Heart right ventricle (tissue), 16 donors: ENCODE measurements around the gene GTF3C1. TPM values are rescaled to one million over a fixed set of nuclear protein-coding genes. Genes with fewer than 3 reads are reported as not detected.
A peak's percentile ranks its signal among the peaks of the same experiment; 100 is the strongest.
"Not testable (repeated sequence)": the region's sequence is repeated elsewhere in the genome, so short reads cannot be mapped to it uniquely, and the experiment has no call there.

Experiments used
- ATAC-seq, 8 donors: fragments of 200-7000 bp; cut with Tn5 transposase; one replicate each; pipeline ENCODE4 v1.9.1; 2020; ENCODE audit warnings: mild to moderate bottlenecking in 8 of 8, moderate library complexity in 8 of 8, moderate number of reproducible peaks in 1 of 8
- DNase-seq, 2 donors: peaks; one replicate each; pipeline ENCODE4 v3.0.0-alpha.2; 2020
- H3K27ac ChIP-seq, 10 donors: fragments of 200-600 bp; sonication (generic) in 2 of 10; one replicate each; pipeline versions ENCODE4 v1.5.0 to v1.8.0; 2020 to 2022; ENCODE audit warnings: mild to moderate bottlenecking in 3 of 10
- H3K27me3 ChIP-seq, 7 donors: fragments of 200-600 bp; one replicate each; pipeline ENCODE4 v1.8.0; 2021 to 2022; ENCODE audit warnings: mild to moderate bottlenecking in 2 of 7
- H3K36me3 ChIP-seq, 9 donors: fragments of 200-600 bp; sonication (generic) in 1 of 9; one replicate each; pipeline versions ENCODE4 v1.5.0 to v1.8.0; 2020 to 2022; ENCODE audit warnings: mild to moderate bottlenecking in 2 of 9
- H3K4me1 ChIP-seq, 9 donors: fragments of 200-600 bp; sonication (generic) in 1 of 9; one replicate each; pipeline versions ENCODE4 v1.5.0 to v1.8.0; 2020 to 2022; ENCODE audit warnings: mild to moderate bottlenecking in 4 of 9
- H3K4me3 ChIP-seq, 10 donors: fragments of 200-600 bp; sonication (generic) in 2 of 10; one replicate each; pipeline versions ENCODE4 v1.5.0 to v1.8.0; 2020 to 2022; ENCODE audit warnings: mild to moderate bottlenecking in 7 of 10, moderate library complexity in 2 of 10
- H3K9me3 ChIP-seq, 11 donors: fragments of 200-600 bp in 10 of 11; sonication (generic) in 2 of 11; one replicate each; pipeline versions ENCODE4 v1.5.0 to v1.8.0; 2013 to 2022; ENCODE audit warnings: mild to moderate bottlenecking in 2 of 11, control low read depth in 1 of 11, moderate library complexity in 1 of 11
- WGBS, 2 donors: extraction: QIAGEN DNeasy Blood & Tissue Kit; methylation state at CpG; one replicate each; pipeline ENCODE4 v1.1.7; 2013; ENCODE audit warnings: inconsistent platforms in 1 of 2; 5-methylcytosine and 5-hydroxymethylcytosine counted together
- intact Hi-C, 10 donors: fragments of 100-400 bp; cut with DNase I; formaldehyde crosslinking; loops; one replicate each; pipeline versions ENCODE4 v1.11.1 to v1.14.2; 2022
- polyA plus RNA-seq, 2 donors: library from polyadenylated mRNA; stranded (reverse); fragments of 200-250 nt; gene quantifications; one replicate each; pipeline ENCODE4 v1.2.3, GENCODE V29; 2013
- total RNA-seq, 10 donors: library from RNA; stranded (reverse); fragmentation: NEBNext Ultra II Directional in 3 of 10; extraction: Animal tissue kit (Norgen Biotek cat#: 25700) in 3 of 10; gene quantifications; one replicate each; pipeline versions ENCODE4 v1.2.1 to v1.2.4, GENCODE V29; 2021 to 2023
- TF ChIP-seq, protein P1 (sequence below), 9 donors: fragments of 200-600 bp; sonication (generic) in 2 of 9; IDR thresholded peaks; one replicate each; pipeline versions ENCODE4 v1.5.0 to v1.8.0; 2021 to 2022; ENCODE audit warnings: antibody characterized with exemption in 9 of 9, mild to moderate bottlenecking in 5 of 9, moderate library complexity in 1 of 9
- donor health status: Arrhythmogenic right ventricular cardiomyopathy.
- donor health status: ischemic (EF 13 %, LVEDD 7.1; RV severe dilation, severe dysfunction).
- donor health status: healthy with polysubstance abuse.
- donor health status: DM: no; HTN: yes; CAD: no.
- donor health status: DM: no; HTN: no; CAD: no.
- donor health status: ischemic (EF 25% LVEDD 6.9; RV normal size, moderate dysfunction).
- donor health status: ischemic (EF 25% LVEDD 5.7; RV mildly dilated, moderate dysfunction).
- donor health status: healthy.
- donor health status: DM: yes; HTN: yes; CAD: no.
- donor health status: Ischemic cardiomyopathy.
- donor health status: ischemic (EF 35%, LVEDD 5.7; RV mildly dilated, moderate dysfunction).
- donor health status: nonischemic (EF 11% LVEDD 7.7; RV severe dilation, severe dysfunction).
- donor health status: DM: yes; HTN: yes; CAD: no.
- donor health status: PGD.
- donor health status: ischemic (EF 29% LVEDD 5.4; RV normal size, mild dysfunction).
- donor health status: nonischemic (EF 23%, LVEDD 6.1; RV moderate dilation, normal function).

The GTF3C1 gene
- total and polyA plus RNA-seq, 12 donors: 48.1 to 133 (median 62.8) TPM

GRCh38 chr16:27436065-27436464 is 113.6 kb downstream of the GTF3C1 start:
- Histone ChIP-seq H3K27me3 (peaks cover 0 to 36% (median 12%) of the 10 kb centered on the region in 7 donors), H3K4me1 (peaks cover 0 to 9% (median 0%) of the 10 kb centered on the region in 9 donors), H3K27ac (no peak overlapping the region), H3K36me3 (peaks cover 0 to 29% (median 0%) of the 10 kb centered on the region in 9 donors), H3K4me3 (no peak overlapping the region), H3K9me3 (no peaks in the 10 kb centered on the region)
- TF ChIP-seq, protein P1, sequence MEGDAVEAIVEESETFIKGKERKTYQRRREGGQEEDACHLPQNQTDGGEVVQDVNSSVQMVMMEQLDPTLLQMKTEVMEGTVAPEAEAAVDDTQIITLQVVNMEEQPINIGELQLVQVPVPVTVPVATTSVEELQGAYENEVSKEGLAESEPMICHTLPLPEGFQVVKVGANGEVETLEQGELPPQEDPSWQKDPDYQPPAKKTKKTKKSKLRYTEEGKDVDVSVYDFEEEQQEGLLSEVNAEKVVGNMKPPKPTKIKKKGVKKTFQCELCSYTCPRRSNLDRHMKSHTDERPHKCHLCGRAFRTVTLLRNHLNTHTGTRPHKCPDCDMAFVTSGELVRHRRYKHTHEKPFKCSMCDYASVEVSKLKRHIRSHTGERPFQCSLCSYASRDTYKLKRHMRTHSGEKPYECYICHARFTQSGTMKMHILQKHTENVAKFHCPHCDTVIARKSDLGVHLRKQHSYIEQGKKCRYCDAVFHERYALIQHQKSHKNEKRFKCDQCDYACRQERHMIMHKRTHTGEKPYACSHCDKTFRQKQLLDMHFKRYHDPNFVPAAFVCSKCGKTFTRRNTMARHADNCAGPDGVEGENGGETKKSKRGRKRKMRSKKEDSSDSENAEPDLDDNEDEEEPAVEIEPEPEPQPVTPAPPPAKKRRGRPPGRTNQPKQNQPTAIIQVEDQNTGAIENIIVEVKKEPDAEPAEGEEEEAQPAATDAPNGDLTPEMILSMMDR (IDR thresholded peaks at IDR 0.05): no peak
- DNase-seq (peak in 1 of 2 donors; percentile 1), ATAC-seq (no peak)
- intact Hi-C loops: no loop called here
- WGBS, 2 donors: 90% methylated on average over 8 of the region's 8 CpGs

DNA sequence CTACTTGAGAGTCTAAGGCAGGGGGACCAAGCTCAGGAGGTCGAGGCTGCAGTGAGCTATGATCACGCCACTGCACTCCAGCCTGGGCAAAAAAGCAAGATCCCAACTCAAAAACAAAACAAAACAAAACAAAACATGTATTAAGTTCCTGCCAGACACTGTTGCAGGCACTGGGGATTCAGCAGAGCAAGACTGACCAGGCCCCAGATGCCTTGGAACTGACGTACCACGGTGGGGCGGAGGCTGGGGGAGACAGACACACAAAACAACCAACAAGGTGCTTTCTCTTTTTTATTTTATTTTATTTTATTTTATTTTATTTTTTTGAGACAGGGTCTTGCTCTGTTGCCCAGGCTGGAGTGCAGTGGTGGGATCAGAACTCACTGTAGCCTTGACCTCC is 114.6 kb downstream of the GTF3C1 start:
- 93% methylated on average over 5 of the region's 5 CpGs for WGBS, 2 donors
- DNase-seq, H3K27ac ChIP-seq, intact Hi-C loops, H3K9me3 ChIP-seq, ATAC-seq, H3K4me3 ChIP-seq: not testable (repeated sequence)
- H3K36me3 ChIP-seq: peaks cover 0 to 26% (median 0%) of the 10 kb centered on the region in 9 donors
- H3K27me3 ChIP-seq: peaks cover 0 to 46% (median 18%) of the 10 kb centered on the region in 7 donors
- H3K4me1 ChIP-seq: peaks cover 0 to 18% (median 0%) of the 10 kb centered on the region in 9 donors

DNA sequence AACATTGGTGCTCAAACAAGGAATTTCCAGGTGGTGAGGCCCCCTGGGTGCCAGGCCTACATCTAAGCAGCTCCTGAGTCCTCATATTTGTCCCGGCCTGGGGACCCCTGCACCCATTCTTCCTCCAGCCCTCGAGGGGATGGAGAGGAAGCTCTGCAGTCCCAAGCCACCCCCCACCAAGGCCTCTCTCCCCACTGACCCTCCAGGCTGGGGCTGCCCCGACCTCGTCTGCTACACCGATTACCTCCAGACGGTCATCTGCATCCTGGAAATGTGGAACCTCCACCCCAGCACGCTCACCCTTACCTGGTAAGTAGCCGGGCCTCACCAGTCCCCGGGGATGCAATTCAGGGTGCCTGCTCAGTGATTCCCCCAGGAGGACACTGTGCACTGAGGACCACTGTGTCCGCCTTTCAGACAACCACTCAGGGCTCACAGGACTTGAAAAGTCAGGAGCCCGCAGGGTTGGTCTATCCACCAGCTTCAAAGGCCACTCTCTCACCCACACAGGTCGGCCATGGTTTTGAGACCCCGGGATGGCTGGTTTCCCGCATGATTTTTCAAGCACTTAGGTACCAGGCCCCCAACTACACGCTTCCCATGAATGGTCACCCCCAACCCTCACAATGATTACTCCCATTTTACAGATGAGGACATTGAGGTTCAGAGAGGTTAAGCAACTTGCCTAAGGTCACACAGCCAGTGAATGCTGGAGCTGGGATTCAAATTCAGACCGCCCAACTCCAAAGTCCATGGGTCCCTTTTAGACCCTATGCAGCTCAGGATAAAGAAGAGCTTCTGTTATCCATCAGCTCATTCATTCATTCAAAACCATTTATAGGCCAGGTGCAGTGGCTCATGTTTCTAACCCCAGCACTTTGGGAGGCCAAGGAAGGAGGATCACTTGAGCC is 115.3 kb downstream of the GTF3C1 start:
- peaks cover 0 to 21% (median 0%) of the 10 kb centered on the region in 9 donors for H3K4me1 ChIP-seq
- intact Hi-C loops: no loop called here
- peaks cover 0 to 53% (median 25%) of the 10 kb centered on the region in 7 donors for H3K27me3 ChIP-seq
- DNase-seq (peak in 1 of 2 donors; percentile 2), ATAC-seq (no peak)
- no peaks in the 10 kb centered on the region for H3K9me3 ChIP-seq
- H3K4me3 ChIP-seq: no peak overlapping the region
- no peak overlapping the region for H3K27ac ChIP-seq
- 86 to 87% methylated on average over 16 of the region's 16 CpGs for WGBS, 2 donors
- H3K36me3 ChIP-seq: peaks cover 0 to 26% (median 0%) of the 10 kb centered on the region in 9 donors
- TF ChIP-seq, protein P1 (IDR thresholded peaks at IDR 0.05): no peak

GRCh38 chr16:27433636-27434035 is 116.1 kb downstream of the GTF3C1 start:
- Histone ChIP-seq H3K4me3 (no peak overlapping the region), H3K27ac (no peak overlapping the region), H3K27me3 (peaks cover 0 to 59% (median 31%) of the 10 kb centered on the region in 7 donors), H3K9me3 (no peaks in the 10 kb centered on the region), H3K4me1 (peaks cover 0 to 21% (median 0%) of the 10 kb centered on the region in 9 donors), H3K36me3 (peaks cover 0 to 26% (median 0%) of the 10 kb centered on the region in 9 donors)
- intact Hi-C loops: no loop called here
- 59 to 68% methylated on average over 8 of the region's 8 CpGs for WGBS, 2 donors
- DNase-seq (no peak), ATAC-seq (no peak)
- TF ChIP-seq, protein P1 (IDR thresholded peaks at IDR 0.05): no peak

- ATAC-seq, H3K4me3 ChIP-seq, H3K9me3 ChIP-seq, DNase-seq, intact Hi-C loops, H3K27ac ChIP-seq: not testable (repeated sequence)
- peaks cover 0 to 24% (median 0%) of the 10 kb centered on the region in 9 donors for H3K36me3 ChIP-seq
- 74 to 78% methylated on average over 5 of the region's 5 CpGs for WGBS, 2 donors
- H3K4me1 ChIP-seq: peaks cover 0 to 21% (median 0%) of the 10 kb centered on the region in 9 donors
- H3K27me3 ChIP-seq: peaks cover 0 to 63% (median 36%) of the 10 kb centered on the region in 7 donors
Observed at GRCh38 chr16:27433191-27433590, 116.5 kb downstream of the GTF3C1 start.
